CD4-positive, alpha-beta T cell (primary cell): ENCODE measurements around the gene DCT. TPM values are rescaled to one million over a fixed set of nuclear protein-coding genes. Genes with fewer than 3 reads are reported as not detected.

Experiments used
- ATAC-seq: fragments of 200-7000 bp; cut with Tn5 transposase; one replicate; pipeline ENCODE4 v1.10.0; 2022; ENCODE audit warnings: mild to moderate bottlenecking; ENCODE audit not compliant: poor library complexity
- CTCF ChIA-PET: fragments of 350-600 bp; sonication (Branson Sonifier 250); formaldehyde crosslinking; loops from one replicate; lab custom pipeline; 2021; ENCODE audit warnings: antibody characterized with exemption, inconsistent platforms; lab: Charles Lee
- POLR2A ChIA-PET: fragments of 350-600 bp; sonication (Branson Sonifier 250); formaldehyde crosslinking; loops from one replicate; lab custom pipeline; 2021; ENCODE audit warnings: antibody characterized with exemption, inconsistent platforms; lab: Charles Lee
- DNase-seq, 14 experiments: peaks; one replicate each; pipeline ENCODE4 v3.0.0-alpha.2; 2013 to 2020; ENCODE audit warnings: mixed read lengths in 2 of 14
- H3K27ac ChIP-seq, 2 donors: one replicate each; pipeline versions ENCODE4 v1.5.1 to v1.7.0; 2013; ENCODE audit warnings: low read length in 2 of 2, low read depth in 1 of 2, mild to moderate bottlenecking in 1 of 2
- H3K27me3 ChIP-seq, 2 experiments: 1 replicate in 1 of 2; 2 replicates in 1 of 2; pipeline versions ENCODE4 v1.6.1 to v1.7.0; 2013; ENCODE audit warnings: low read length in 2 of 2, control low read depth in 1 of 2, mild to moderate bottlenecking in 1 of 2, moderate library complexity in 1 of 2; ENCODE audit not compliant: insufficient read depth in 2 of 2, control insufficient read depth in 1 of 2
- H3K36me3 ChIP-seq: one replicate; pipeline ENCODE4 v1.6.1; 2013; ENCODE audit warnings: low read length, control low read depth; ENCODE audit not compliant: insufficient read depth
- H3K4me1 ChIP-seq: one replicate; pipeline ENCODE4 v1.6.1; 2013; ENCODE audit warnings: low read length, control low read depth; ENCODE audit not compliant: insufficient read depth
- H3K4me3 ChIP-seq: one replicate; pipeline ENCODE4 v1.5.1; 2013; ENCODE audit warnings: mild to moderate bottlenecking, low read length, moderate library complexity
- H3K9me3 ChIP-seq, 2 experiments: 1 replicate in 1 of 2; 2 replicates in 1 of 2; pipeline versions ENCODE4 v1.6.1 to v1.7.0; 2013; ENCODE audit warnings: low read length in 2 of 2, mild to moderate bottlenecking in 2 of 2, control low read depth in 1 of 2, moderate library complexity in 1 of 2; ENCODE audit not compliant: control insufficient read depth in 1 of 2, insufficient read depth in 1 of 2
- H3K27ac Mint-ChIP-seq: one replicate; pipeline ENCODE4 v1.8.0; 2020; ENCODE audit warnings: mixed read lengths
- H3K27me3 Mint-ChIP-seq: one replicate; pipeline ENCODE4 v1.8.0; 2021; ENCODE audit warnings: mixed read lengths
- H3K36me3 Mint-ChIP-seq: one replicate; pipeline ENCODE4 v1.8.0; 2021; ENCODE audit warnings: low read depth, mixed read lengths
- H3K4me1 Mint-ChIP-seq: one replicate; pipeline ENCODE4 v1.8.0; 2021; ENCODE audit warnings: low read depth, mixed read lengths
- H3K4me3 Mint-ChIP-seq: one replicate; pipeline ENCODE4 v1.8.0; 2020; ENCODE audit warnings: mild to moderate bottlenecking, mixed read lengths
- H3K9me3 Mint-ChIP-seq: one replicate; pipeline ENCODE4 v1.8.0; 2020; ENCODE audit warnings: mixed read lengths
- intact Hi-C, 2 experiments: fragments of 100-400 bp; cut with DNase I in 1 of 2; cut with micrococcal nuclease in 1 of 2; formaldehyde crosslinking; loops; one replicate each; pipeline versions ENCODE4 v1.15.1 to v1.9.0; 2023 to 2025; cut with DNase I, micrococcal nuclease
- total RNA-seq, 174 experiments: library from RNA in 2 of 174; stranded (reverse) in 2 of 174; gene quantifications; one replicate each; pipeline ENCODE4 v1.2.3 and lab custom pipeline; 2021 to 2026
- TF ChIP-seq, protein P1 (sequence below): fragments of 200-600 bp; IDR thresholded peaks from one replicate; pipeline ENCODE4 v1.8.0; 2022; ENCODE audit warnings: antibody characterized with exemption, mild to moderate bottlenecking

The DCT gene
- total RNA-seq, 2 experiments from 2014 or later: 0.25 to 0.36 TPM

- intact Hi-C loops: no loop called here
- no peak for DNase-seq
- Mint-ChIP-seq H3K4me3 (no peak overlapping the region), H3K27me3 (peaks cover 17% of the 10 kb centered on the region), H3K27ac (no peak overlapping the region), H3K9me3 (no peaks in the 10 kb centered on the region), H3K4me1 (no peaks in the 10 kb centered on the region), H3K36me3 (no peaks in the 10 kb centered on the region)
- ATAC-seq: no peak
- no peaks in the 10 kb centered on the region for H3K4me1 ChIP-seq
- H3K27ac ChIP-seq: no peak overlapping the region
- TF ChIP-seq, protein P1, sequence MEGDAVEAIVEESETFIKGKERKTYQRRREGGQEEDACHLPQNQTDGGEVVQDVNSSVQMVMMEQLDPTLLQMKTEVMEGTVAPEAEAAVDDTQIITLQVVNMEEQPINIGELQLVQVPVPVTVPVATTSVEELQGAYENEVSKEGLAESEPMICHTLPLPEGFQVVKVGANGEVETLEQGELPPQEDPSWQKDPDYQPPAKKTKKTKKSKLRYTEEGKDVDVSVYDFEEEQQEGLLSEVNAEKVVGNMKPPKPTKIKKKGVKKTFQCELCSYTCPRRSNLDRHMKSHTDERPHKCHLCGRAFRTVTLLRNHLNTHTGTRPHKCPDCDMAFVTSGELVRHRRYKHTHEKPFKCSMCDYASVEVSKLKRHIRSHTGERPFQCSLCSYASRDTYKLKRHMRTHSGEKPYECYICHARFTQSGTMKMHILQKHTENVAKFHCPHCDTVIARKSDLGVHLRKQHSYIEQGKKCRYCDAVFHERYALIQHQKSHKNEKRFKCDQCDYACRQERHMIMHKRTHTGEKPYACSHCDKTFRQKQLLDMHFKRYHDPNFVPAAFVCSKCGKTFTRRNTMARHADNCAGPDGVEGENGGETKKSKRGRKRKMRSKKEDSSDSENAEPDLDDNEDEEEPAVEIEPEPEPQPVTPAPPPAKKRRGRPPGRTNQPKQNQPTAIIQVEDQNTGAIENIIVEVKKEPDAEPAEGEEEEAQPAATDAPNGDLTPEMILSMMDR: no peak
- H3K27me3 ChIP-seq: peaks cover 0 to 11% of the 10 kb centered on the region in 2 experiments
- H3K36me3 ChIP-seq: no peaks in the 10 kb centered on the region
- ChIA-PET CTCF (interaction anchor here (1.2 kb wide), 1 partner anchor 13 kb away, joined by 3 read pairs; no protein-coding TSS in a partner anchor), POLR2A (no interaction called here)
- H3K9me3 ChIP-seq: no peaks in the 10 kb centered on the region
- H3K4me3 ChIP-seq: no peak overlapping the region
Measured at GRCh38 chr13:94394723-94395122, 84.8 kb downstream of the DCT start.

DNA sequence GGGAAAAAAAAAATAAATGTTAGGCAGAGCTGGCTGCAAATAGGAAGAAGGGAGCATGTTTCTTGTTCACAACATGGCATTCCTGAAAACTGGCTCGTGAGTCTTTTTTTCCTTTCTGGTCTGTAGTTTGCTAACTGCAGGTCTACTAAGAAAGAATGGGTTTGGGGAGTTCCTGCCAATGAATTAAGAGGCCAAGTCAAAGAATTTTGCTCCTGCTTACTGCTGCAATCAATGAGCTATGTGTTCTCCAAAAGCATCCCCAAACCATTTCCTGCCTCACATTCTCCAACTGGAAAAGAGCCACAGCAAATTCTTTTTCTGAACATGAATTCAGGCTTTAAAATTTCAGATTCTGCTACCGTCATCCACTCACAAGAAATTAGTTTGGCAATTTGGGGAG, 88.6 kb downstream of the DCT start:
- DNase-seq (no peak), ATAC-seq (no peak)
- Mint-ChIP-seq H3K4me1 (no peaks in the 10 kb centered on the region), H3K27me3 (peaks cover 13% of the 10 kb centered on the region), H3K27ac (no peak overlapping the region), H3K9me3 (no peaks in the 10 kb centered on the region), H3K36me3 (no peaks in the 10 kb centered on the region), H3K4me3 (no peak overlapping the region)
- intact Hi-C loops: no loop called here
- no peak overlapping the region for H3K4me3 ChIP-seq
- TF ChIP-seq, protein P1: no peak
- no peak overlapping the region for H3K27ac ChIP-seq
- H3K36me3 ChIP-seq: no peaks in the 10 kb centered on the region
- no peaks in the 10 kb centered on the region for H3K9me3 ChIP-seq
- ChIA-PET POLR2A (no interaction called here), CTCF (no interaction called here)
- peaks cover 0 to 9% of the 10 kb centered on the region in 2 experiments for H3K27me3 ChIP-seq
- no peaks in the 10 kb centered on the region for H3K4me1 ChIP-seq

- no peaks in the 10 kb centered on the region for H3K4me1 ChIP-seq
- TF ChIP-seq, protein P1: no peak
- ChIA-PET CTCF (no interaction called here), POLR2A (no interaction called here)
- ATAC-seq: no peak
- Mint-ChIP-seq H3K4me1 (no peaks in the 10 kb centered on the region), H3K4me3 (no peak overlapping the region), H3K9me3 (no peaks in the 10 kb centered on the region), H3K27me3 (peaks cover 4% of the 10 kb centered on the region), H3K27ac (no peak overlapping the region), H3K36me3 (no peaks in the 10 kb centered on the region)
- H3K4me3 ChIP-seq: no peak overlapping the region
- intact Hi-C loops: no loop called here
- peaks cover 0 to 8% of the 10 kb centered on the region in 2 experiments for H3K27me3 ChIP-seq
- no peak for DNase-seq
- no peaks in the 10 kb centered on the region for H3K9me3 ChIP-seq
- H3K36me3 ChIP-seq: no peaks in the 10 kb centered on the region
- H3K27ac ChIP-seq: no peak overlapping the region
Measured at GRCh38 chr13:94389604-94390351, 89.7 kb downstream of the DCT start.
